ENCODE measurements around the gene CYBA. TPM values are rescaled to one million over a fixed set of nuclear protein-coding genes. Genes with fewer than 3 reads are reported as not detected.

The CYBA gene
- polyA plus RNA-seq, 4 donors, result 46.1 to 160 (median 103) TPM

DNA sequence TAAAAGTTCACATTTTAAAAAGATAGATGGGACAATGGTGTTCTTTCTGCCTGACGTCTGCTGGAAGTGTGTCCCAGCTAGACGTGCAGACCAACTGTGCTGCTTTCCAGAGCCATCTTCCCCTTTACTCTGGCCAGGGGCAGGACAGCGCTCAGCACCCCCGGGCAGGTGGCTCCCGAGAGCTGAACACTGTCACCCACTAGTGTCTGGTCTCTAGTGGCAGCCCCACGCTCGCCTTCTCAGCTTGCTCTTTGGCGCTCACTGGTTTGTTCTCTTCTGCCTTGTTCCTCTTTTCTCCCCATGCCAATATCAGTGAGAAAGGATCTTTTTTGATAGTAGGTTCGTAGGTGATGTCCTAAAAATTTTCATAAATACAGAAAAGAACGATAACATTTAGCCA, 54.9 kb downstream of the CYBA start:
- DNase-seq (ENCODE audit: low read depth in 4 of 4, low spot score in 3 of 4), result no peak

DNA sequence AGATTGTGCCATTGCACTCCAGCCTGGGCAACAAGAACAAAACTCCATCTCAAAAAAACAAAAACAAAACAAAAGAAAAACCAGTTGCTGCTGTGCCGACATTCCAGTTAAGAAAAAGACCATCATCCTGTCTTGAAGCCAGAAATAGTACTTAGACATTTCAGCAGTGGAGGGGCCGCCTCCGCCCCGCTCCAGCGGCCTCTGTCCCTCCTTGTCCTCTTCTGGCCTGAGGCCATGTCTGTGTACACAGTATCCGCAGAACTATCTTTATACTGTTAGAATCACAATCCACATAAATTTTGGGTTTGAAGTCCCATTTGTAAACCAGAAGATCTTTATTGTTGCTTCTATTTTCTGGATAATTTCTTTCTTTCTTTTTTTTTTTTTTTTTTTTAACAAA, 55.8 kb downstream of the CYBA start:
- no peak for DNase-seq (ENCODE audit: low read depth in 4 of 4, low spot score in 3 of 4)

DNA sequence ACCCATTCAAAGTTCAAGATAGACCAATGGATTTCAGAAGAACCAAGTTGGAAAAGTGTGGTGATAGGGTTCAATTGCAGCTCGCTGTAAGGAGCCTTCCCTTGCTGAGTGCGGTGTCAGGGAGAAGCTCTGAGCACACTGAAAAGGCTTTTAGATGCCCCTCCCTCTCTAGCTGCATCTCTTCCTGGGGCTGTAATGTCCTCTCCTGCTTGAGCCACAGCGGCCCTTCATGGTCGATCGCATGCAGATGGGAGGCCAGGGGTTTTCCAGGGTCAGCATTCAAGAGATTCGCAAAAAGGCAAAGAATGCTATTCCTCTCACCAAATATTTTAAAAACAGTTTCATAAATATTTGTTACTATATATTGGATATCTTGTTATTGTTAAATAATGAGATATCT, 56.9 kb downstream of the CYBA start:
- no peak for DNase-seq (ENCODE audit: low read depth in 4 of 4, low spot score in 3 of 4)

DNA sequence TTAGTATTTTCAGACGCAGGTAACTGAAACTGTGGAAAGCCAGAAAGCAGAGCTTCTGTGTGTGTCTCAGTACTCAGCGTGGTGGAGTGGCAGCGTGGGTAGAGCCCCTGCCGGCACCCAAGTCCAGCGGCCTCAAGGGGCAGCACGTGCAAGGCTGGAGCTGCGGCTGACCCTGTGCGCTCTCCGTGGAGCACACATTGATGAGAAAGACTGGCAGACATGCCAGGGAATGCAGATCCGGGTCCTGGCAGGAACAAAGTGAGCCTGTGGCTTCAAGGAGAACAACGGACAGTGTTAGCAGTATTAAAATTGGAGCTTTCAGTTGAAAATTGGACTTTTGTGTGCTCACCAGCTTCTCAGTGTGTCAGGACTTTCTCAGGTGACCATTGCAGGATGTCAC, 57.4 kb downstream of the CYBA start:
- DNase-seq (ENCODE audit: low read depth in 4 of 4, low spot score in 3 of 4), result no peak

Other genes starting within 250 kb of the CYBA start
- gene ZFPM1, start 197.8 kb downstream of the CYBA start, polyA plus RNA-seq (ENCODE audit: insufficient read length in 4 of 4), result 1 to 10 TPM; 2.2 to 5.3 (median 2.7) TPM
- 10 to 100 TPM; 34.3 to 48.6 (median 35.2) TPM for gene ZC3H18, start 80.7 kb downstream of the CYBA start, polyA plus RNA-seq (ENCODE audit: insufficient read length in 4 of 4)
- not detected for gene IL17C, start 12.5 kb downstream of the CYBA start, polyA plus RNA-seq (ENCODE audit: insufficient read length in 4 of 4)
- 10 to 100 TPM; 21.9 to 38.9 (median 27.4) TPM for gene MVD, start 12.0 kb upstream of the CYBA start, polyA plus RNA-seq (ENCODE audit: insufficient read length in 4 of 4)
- under 1 TPM; 0.50 to 0.87 (median 0.61) TPM for gene SNAI3, start 35.5 kb upstream of the CYBA start, polyA plus RNA-seq (ENCODE audit: insufficient read length in 4 of 4)
- 10 to 100 TPM; 13.3 to 24.8 (median 20.5) TPM for gene RNF166, start 55.4 kb upstream of the CYBA start, polyA plus RNA-seq (ENCODE audit: insufficient read length in 4 of 4)
- gene CTU2, start 55.5 kb upstream of the CYBA start, polyA plus RNA-seq (ENCODE audit: insufficient read length in 4 of 4), result 10 to 100 TPM; 10.5 to 17.0 (median 11.6) TPM
- 10 to 100 TPM; 25.6 to 46.9 (median 36.0) TPM for gene PIEZO1, start 134.2 kb upstream of the CYBA start, polyA plus RNA-seq (ENCODE audit: insufficient read length in 4 of 4)
- gene CDT1, start 152.7 kb upstream of the CYBA start, polyA plus RNA-seq (ENCODE audit: insufficient read length in 4 of 4), result 10 to 100 TPM in 3 of 4 donors, 1 to 10 TPM in 1; 9.8 to 20.9 (median 12.0) TPM
- 100 to 1,000 TPM in 1 of 4 donors, 10 to 100 TPM in 3; 57.9 to 122 (median 80.7) TPM for gene APRT, start 160.9 kb upstream of the CYBA start, polyA plus RNA-seq (ENCODE audit: insufficient read length in 4 of 4)
- 10 to 100 TPM; 19.8 to 26.7 (median 22.1) TPM for gene GALNS, start 205.9 kb upstream of the CYBA start, polyA plus RNA-seq (ENCODE audit: insufficient read length in 4 of 4)
- 10 to 100 TPM; 57.9 to 91.5 (median 77.5) TPM for gene TRAPPC2L, start 206.1 kb upstream of the CYBA start, polyA plus RNA-seq (ENCODE audit: insufficient read length in 4 of 4)
- not detected for gene PABPN1L, start 215.6 kb upstream of the CYBA start, polyA plus RNA-seq (ENCODE audit: insufficient read length in 4 of 4)

All from left renal pelvis (tissue), 4 donors.